Measurements from ENCODE around the gene REEP6.
"Not testable (repeated sequence)": the region's sequence is repeated elsewhere in the genome, so short reads cannot be mapped to it uniquely, and the experiment has no call there.

Gene REEP6

DNA sequence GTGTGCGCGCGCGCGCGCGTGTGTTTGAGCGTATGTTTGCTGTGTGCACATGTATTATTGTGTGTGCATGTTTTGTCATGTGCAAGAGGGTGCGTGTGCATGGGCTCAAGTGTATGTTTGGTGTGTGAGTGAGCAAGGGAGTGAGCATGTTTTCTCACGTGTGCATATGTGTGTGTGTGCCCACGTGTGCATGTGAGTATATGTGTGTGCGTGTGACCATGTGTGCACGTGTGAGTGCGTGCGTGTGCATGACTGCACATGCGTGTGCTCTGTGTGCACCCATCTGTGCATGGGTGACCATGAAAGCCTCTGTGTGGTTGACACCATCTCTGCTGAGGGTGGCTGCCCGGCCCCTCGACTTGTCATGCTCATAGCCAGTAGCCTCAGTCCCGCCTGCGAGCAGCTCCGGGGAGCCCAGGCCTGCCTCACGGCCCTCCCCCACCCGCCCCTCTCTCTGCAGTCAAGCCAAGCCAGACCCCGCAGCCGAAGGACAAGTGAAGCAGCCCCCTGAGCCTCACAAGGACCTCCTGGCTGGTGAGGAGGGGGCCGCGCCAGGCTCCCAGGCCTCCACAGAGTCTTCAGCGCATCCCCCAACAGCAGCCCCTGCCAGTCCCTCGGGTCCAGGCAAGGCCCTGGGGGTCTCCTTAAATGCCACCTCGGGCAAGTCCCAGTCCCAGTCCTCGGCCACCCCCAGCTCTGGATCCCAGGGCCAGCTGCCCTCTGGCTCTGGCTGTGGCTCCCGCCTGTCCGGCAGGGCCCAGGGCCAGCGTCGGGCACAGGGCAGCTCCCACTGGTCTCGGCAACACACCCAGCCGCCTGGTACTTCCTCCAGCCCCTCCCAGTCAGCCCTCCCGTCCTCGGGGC, 6.0 kb downstream of the REEP6 start:
- no peak for TF ChIP-seq ZNF274 (IDR thresholded peaks at IDR 0.05; ENCODE audit: low read depth, low read length)
- no peak overlapping the region for H3K4me3 ChIP-seq (ENCODE audit: low read length)

DNA sequence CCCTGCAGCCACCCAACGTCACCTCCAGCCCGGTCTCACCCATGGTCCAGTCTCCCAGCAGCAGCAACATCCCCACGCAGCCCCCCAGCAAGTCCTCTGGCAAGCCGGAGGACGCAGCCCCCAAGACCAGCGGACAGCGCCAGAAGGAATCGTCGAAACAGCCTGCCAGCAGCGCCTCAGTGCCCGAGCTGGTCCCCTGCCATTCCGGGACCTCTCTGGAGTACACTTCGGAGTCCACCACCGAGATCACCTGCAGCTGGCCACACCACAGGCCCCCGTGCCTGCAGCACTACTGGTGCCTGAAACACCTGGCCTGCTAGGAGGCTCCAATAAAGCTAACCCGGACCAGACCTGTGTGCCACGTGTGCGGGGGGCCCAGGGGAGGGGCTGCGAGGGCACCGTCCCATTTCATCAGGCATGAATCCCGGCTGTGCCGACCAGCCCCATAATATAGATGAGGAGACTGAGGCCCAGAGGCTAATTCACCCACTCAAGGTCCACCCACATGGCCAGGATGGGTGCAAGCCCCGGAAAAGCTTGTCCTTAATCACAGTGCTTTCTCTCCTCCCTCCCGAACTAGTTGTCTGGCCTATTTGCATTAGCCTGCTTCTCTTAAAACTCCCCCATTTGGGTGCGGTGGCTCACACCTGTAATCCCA, 6.7 kb downstream of the REEP6 start:
- TF ChIP-seq ZNF274 (IDR thresholded peaks at IDR 0.05; ENCODE audit: low read depth, low read length) = no peak
- no peak overlapping the region for H3K4me3 ChIP-seq (ENCODE audit: low read length)

DNA sequence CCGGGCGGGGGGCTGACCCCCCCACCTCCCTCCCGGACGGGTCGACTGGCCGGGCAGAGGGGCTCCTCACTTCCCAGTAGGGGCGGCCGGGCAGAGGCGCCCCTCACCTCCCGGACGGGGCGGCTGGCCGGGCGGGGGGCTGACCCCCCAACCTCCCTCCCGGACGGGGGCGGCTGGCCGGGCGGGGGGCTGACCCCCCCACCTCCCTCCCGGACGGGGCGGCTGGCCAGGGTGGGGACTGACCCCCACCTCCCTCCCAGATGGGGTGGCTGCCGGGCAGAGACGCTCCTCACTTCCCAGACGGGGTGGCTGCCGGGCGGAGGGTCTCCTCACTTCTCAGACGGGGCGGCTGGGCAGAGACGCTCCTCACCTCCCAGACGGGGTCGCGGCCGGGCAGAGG, 8.2 kb downstream of the REEP6 start:
- H3K4me3 ChIP-seq (ENCODE audit: low read length) = not testable (repeated sequence)

GRCh38 chr19:1501200-1501595, 10.2 kb downstream of the REEP6 start:
- no peak overlapping the region for H3K4me3 ChIP-seq (ENCODE audit: low read length)
- no peak for TF ChIP-seq ZNF274 (IDR thresholded peaks at IDR 0.05; ENCODE audit: low read depth, low read length)

GRCh38 chr19:1502433-1503088, 11.6 kb downstream of the REEP6 start:
- H3K4me3 ChIP-seq (ENCODE audit: low read length) = no peak overlapping the region
- TF ChIP-seq ZNF274 (IDR thresholded peaks at IDR 0.05; ENCODE audit: low read depth, low read length) = no peak

DNA sequence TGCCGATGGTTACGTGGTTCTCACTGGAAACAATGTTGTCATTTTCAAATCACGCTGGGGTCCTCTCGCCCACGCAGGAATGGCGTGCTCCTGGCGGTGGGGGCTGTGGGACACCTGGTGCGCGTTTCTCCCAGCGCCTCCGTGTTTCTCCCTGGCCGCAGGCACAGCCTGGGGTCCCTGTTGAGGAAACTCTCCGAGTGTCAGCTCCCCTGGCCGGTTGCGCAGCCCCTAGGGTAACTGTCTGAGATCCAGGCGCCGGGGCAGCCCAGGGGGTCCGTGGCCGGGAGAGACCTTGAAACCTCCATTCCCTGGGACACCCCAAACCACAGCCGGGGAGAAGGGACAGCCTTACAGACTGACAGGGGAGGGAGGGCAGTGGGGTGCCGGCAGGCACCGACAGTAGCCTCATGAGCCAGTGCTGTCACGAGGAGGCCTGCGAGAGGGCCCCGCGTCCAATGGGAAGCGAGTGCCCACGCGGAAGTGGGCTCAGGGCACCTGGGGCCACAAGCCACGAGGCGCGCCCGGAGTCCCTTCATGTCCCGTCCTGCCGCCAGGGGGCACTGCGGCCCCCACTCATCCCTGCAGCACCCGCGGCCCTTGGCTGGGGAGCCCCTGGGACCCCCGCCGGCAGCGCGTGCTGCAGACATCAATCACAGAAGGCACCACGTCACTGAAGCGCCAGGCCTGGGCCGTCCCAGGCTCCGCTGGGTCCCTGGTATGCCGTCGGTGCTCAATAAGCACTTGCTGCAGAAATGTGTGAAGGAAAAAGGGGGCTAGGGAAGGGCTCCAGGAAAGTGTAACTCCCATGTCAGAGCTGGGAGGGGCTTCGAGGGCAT, 12.3 kb downstream of the REEP6 start:
- TF ChIP-seq ZNF274 (IDR thresholded peaks at IDR 0.05; ENCODE audit: low read depth, low read length) = no peak
- H3K4me3 ChIP-seq (ENCODE audit: low read length) = no peak overlapping the region

DNA sequence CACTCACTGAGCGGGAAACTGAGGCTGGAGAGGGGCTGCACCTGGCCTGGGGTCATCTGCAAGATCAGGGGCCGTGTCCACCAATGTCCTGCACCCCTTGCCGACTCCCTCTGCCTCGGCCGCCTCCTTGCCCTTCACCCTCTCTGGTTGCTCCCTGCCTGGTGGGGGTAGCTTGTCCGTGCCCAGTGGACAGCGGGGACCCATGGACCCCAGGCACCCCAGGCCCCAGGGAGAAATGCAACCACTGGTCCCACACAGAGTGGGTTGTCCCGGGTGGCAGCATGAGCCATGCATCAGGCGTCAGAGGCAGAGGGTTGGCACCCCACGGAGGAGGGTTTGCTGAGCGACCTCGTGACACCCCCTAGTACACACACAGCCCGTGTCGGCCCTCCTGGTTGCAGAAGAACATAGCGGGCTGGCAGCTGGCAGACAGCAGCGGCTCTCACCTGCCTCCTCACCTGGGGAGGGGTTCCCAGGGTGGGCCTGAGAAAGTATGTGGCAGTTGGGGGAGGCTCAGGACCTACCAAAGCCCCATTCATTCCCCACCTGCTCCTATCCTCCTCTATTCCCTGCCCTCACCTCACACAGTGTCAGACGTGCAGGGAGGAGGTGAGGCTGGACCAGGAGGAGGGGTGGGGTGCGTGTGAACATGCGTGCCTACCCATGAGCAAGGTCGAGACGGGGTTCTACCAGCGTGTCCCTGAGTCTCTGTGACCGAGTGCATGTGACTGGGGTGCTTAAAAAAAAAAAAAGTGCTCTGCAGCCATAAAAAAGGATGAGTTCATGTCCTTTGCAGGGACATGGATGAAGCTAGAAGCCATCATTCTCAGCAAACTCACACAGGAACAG, 13.2 kb downstream of the REEP6 start:
- no peak overlapping the region for H3K4me3 ChIP-seq (ENCODE audit: low read length)
- TF ChIP-seq ZNF274 (IDR thresholded peaks at IDR 0.05; ENCODE audit: low read depth, low read length) = no peak

GRCh38 chr19:1505012-1505411, 14.0 kb downstream of the REEP6 start:
- no peak for TF ChIP-seq ZNF274 (IDR thresholded peaks at IDR 0.05; ENCODE audit: low read depth, low read length)
- no peak overlapping the region for H3K4me3 ChIP-seq (ENCODE audit: low read length)

GRCh38 chr19:1505991-1506881, 15.3 kb downstream of the REEP6 start:
- no peak for TF ChIP-seq ZNF274 (IDR thresholded peaks at IDR 0.05; ENCODE audit: low read depth, low read length)

GRCh38 chr19:1507192-1507660, 16.2 kb downstream of the REEP6 start:
- no peak overlapping the region for H3K4me3 ChIP-seq (ENCODE audit: low read length)
- no peak for TF ChIP-seq ZNF274 (IDR thresholded peaks at IDR 0.05; ENCODE audit: low read depth, low read length)

More at GRCh38 chr19:1505991-1506881, 15.3 kb downstream of the REEP6 start:
- no peak overlapping the region for H3K4me3 ChIP-seq (ENCODE audit: low read length)

- TF ChIP-seq ZNF274 (IDR thresholded peaks at IDR 0.05; ENCODE audit: low read depth, low read length) = no peak
- H3K4me3 ChIP-seq (ENCODE audit: low read length) = no peak overlapping the region
Observed at GRCh38 chr19:1507763-1508506, 17.0 kb downstream of the REEP6 start.

GRCh38 chr19:1508507-1508856, 17.5 kb downstream of the REEP6 start:
- no peak for TF ChIP-seq ZNF274 (IDR thresholded peaks at IDR 0.05; ENCODE audit: low read depth, low read length)
- no peak overlapping the region for H3K4me3 ChIP-seq (ENCODE audit: low read length)

All from GM08714 (cell line).